Neuron (in vitro differentiated cells): Measurements from ENCODE around the gene JAKMIP3.

Experiments used
- H2AFZ ChIP-seq: one replicate; pipeline ENCODE4 v1.6.1; 2013; ENCODE audit warnings: low read depth, mild to moderate bottlenecking, inconsistent platforms, low read length, moderate library complexity
- H3K27me3 ChIP-seq: one replicate; pipeline ENCODE4 v1.6.1; 2013; ENCODE audit warnings: low read length; ENCODE audit not compliant: insufficient read depth
- H3K36me3 ChIP-seq: one replicate; pipeline ENCODE4 v1.6.1; 2013; ENCODE audit warnings: low read length; ENCODE audit not compliant: insufficient read depth
- H3K4me1 ChIP-seq: one replicate; pipeline ENCODE4 v1.6.1; 2013; ENCODE audit warnings: low read length; ENCODE audit not compliant: insufficient read depth
- H3K4me3 ChIP-seq: 2 replicates; pipeline ENCODE4 v1.5.1; 2013; ENCODE audit warnings: mild to moderate bottlenecking, low read length, moderate library complexity
- H3K9me3 ChIP-seq: one replicate; pipeline ENCODE4 v1.6.1; 2013; ENCODE audit warnings: low read length

Gene JAKMIP3

GRCh38 chr10:132035476-132035875 is 30.3 kb upstream of the JAKMIP3 start:
- H3K27me3 ChIP-seq: peaks cover 64% of the 10 kb centered on the region

GRCh38 chr10:132036153-132036886 is 29.4 kb upstream of the JAKMIP3 start:
- Histone ChIP-seq H3K27me3 (peaks cover 67% of the 10 kb centered on the region), H3K36me3 (no peaks in the 10 kb centered on the region), H3K9me3 (peaks cover 3% of the 10 kb centered on the region), H2AFZ (peak overlapping the region; percentile 47), H3K4me1 (peaks cover 17% of the 10 kb centered on the region), H3K4me3 (peak overlapping the region; percentile 29)

More at GRCh38 chr10:132035476-132035875, 30.3 kb upstream of the JAKMIP3 start:
- Histone ChIP-seq H3K9me3 (peaks cover 3% of the 10 kb centered on the region), H2AFZ (no peak overlapping the region), H3K4me1 (peaks cover 17% of the 10 kb centered on the region), H3K4me3 (no peak overlapping the region), H3K36me3 (no peaks in the 10 kb centered on the region)

GRCh38 chr10:132036887-132037675 is 28.7 kb upstream of the JAKMIP3 start:
- Histone ChIP-seq H2AFZ (peak overlapping the region; percentile 47), H3K4me3 (peak overlapping the region; percentile 29), H3K27me3 (peaks cover 69% of the 10 kb centered on the region), H3K36me3 (no peaks in the 10 kb centered on the region), H3K9me3 (peaks cover 3% of the 10 kb centered on the region), H3K4me1 (peaks cover 17% of the 10 kb centered on the region)

GRCh38 chr10:132037676-132037975 is 28.1 kb upstream of the JAKMIP3 start:
- H3K4me3 ChIP-seq: no peak overlapping the region
- H3K4me1 ChIP-seq: peaks cover 17% of the 10 kb centered on the region
- peaks cover 73% of the 10 kb centered on the region for H3K27me3 ChIP-seq
- H3K36me3 ChIP-seq: no peaks in the 10 kb centered on the region
- peaks cover 3% of the 10 kb centered on the region for H3K9me3 ChIP-seq
- no peak overlapping the region for H2AFZ ChIP-seq

- H3K36me3 ChIP-seq: no peaks in the 10 kb centered on the region
- no peak overlapping the region for H2AFZ ChIP-seq
- H3K9me3 ChIP-seq: peaks cover 3% of the 10 kb centered on the region
- no peak overlapping the region for H3K4me3 ChIP-seq
- H3K4me1 ChIP-seq: peaks cover 17% of the 10 kb centered on the region
- peaks cover 84% of the 10 kb centered on the region for H3K27me3 ChIP-seq
Observed at GRCh38 chr10:132039371-132039770, 26.4 kb upstream of the JAKMIP3 start.

- H2AFZ ChIP-seq: no peak overlapping the region
- peaks cover 84% of the 10 kb centered on the region for H3K27me3 ChIP-seq
- no peaks in the 10 kb centered on the region for H3K36me3 ChIP-seq
Observed at GRCh38 chr10:132040046-132040445, 25.7 kb upstream of the JAKMIP3 start.

GRCh38 chr10:132041340-132041739 is 24.4 kb upstream of the JAKMIP3 start:
- H3K4me3 ChIP-seq: no peak overlapping the region
- no peaks in the 10 kb centered on the region for H3K36me3 ChIP-seq
- peaks cover 74% of the 10 kb centered on the region for H3K27me3 ChIP-seq
- H2AFZ ChIP-seq: no peak overlapping the region
- no peaks in the 10 kb centered on the region for H3K9me3 ChIP-seq
- H3K4me1 ChIP-seq: peaks cover 12% of the 10 kb centered on the region

More at GRCh38 chr10:132040046-132040445, 25.7 kb upstream of the JAKMIP3 start:
- Histone ChIP-seq H3K4me1 (peaks cover 17% of the 10 kb centered on the region), H3K4me3 (no peak overlapping the region), H3K9me3 (no peaks in the 10 kb centered on the region)

- no peaks in the 10 kb centered on the region for H3K9me3 ChIP-seq
- no peaks in the 10 kb centered on the region for H3K4me1 ChIP-seq
- peaks cover 48% of the 10 kb centered on the region for H3K27me3 ChIP-seq
- H3K36me3 ChIP-seq: no peaks in the 10 kb centered on the region
- no peak overlapping the region for H3K4me3 ChIP-seq
- H2AFZ ChIP-seq: no peak overlapping the region
Observed at GRCh38 chr10:132043861-132044695, 21.7 kb upstream of the JAKMIP3 start.

GRCh38 chr10:132044803-132045202 is 20.9 kb upstream of the JAKMIP3 start:
- Histone ChIP-seq H3K4me1 (no peaks in the 10 kb centered on the region), H3K9me3 (no peaks in the 10 kb centered on the region), H2AFZ (no peak overlapping the region), H3K36me3 (no peaks in the 10 kb centered on the region), H3K27me3 (peaks cover 40% of the 10 kb centered on the region), H3K4me3 (no peak overlapping the region)

GRCh38 chr10:132045324-132045723 is 20.4 kb upstream of the JAKMIP3 start:
- Histone ChIP-seq H2AFZ (no peak overlapping the region), H3K9me3 (no peaks in the 10 kb centered on the region), H3K4me1 (no peaks in the 10 kb centered on the region), H3K27me3 (peaks cover 36% of the 10 kb centered on the region), H3K36me3 (no peaks in the 10 kb centered on the region), H3K4me3 (no peak overlapping the region)

GRCh38 chr10:132047575-132048293 is 18.0 kb upstream of the JAKMIP3 start:
- Histone ChIP-seq H3K4me3 (no peak overlapping the region), H3K4me1 (no peaks in the 10 kb centered on the region), H3K27me3 (peaks cover 26% of the 10 kb centered on the region), H3K36me3 (no peaks in the 10 kb centered on the region), H3K9me3 (peaks cover 5% of the 10 kb centered on the region), H2AFZ (no peak overlapping the region)

GRCh38 chr10:132048294-132048667 is 17.5 kb upstream of the JAKMIP3 start:
- no peaks in the 10 kb centered on the region for H3K4me1 ChIP-seq
- no peak overlapping the region for H3K4me3 ChIP-seq
- no peaks in the 10 kb centered on the region for H3K36me3 ChIP-seq
- H2AFZ ChIP-seq: no peak overlapping the region
- peaks cover 20% of the 10 kb centered on the region for H3K27me3 ChIP-seq
- H3K9me3 ChIP-seq: peaks cover 9% of the 10 kb centered on the region
